Smooth muscle cell (in vitro differentiated cells): ENCODE measurements around the gene DSN1. TPM values are rescaled to one million over a fixed set of nuclear protein-coding genes. Genes with fewer than 3 reads are reported as not detected.
A peak's percentile ranks its signal among the peaks of the same experiment; 100 is the strongest.

Source experiments
- DNase-seq: peaks from one replicate; lab custom pipeline; 2025; ENCODE audit not compliant: unreplicated experiment; lab: John Stamatoyannopoulos, UW
- H2AFZ ChIP-seq: fragments of 200-600 bp; sonication (generic); 2 replicates; pipeline ENCODE4 v1.6.0; 2016; ENCODE audit warnings: antibody characterized with exemption, low read depth, mild to moderate bottlenecking
- H3F3A ChIP-seq: fragments of 200-600 bp; sonication (generic); 2 replicates; pipeline ENCODE4 v1.6.0; 2017; ENCODE audit warnings: antibody characterized with exemption, low read depth
- H3K27ac ChIP-seq: fragments of 200-600 bp; sonication (generic); 2 replicates; pipeline ENCODE4 v1.5.1; 2016; ENCODE audit warnings: low read depth, mild to moderate bottlenecking
- H3K27me3 ChIP-seq: fragments of 200-600 bp; sonication (generic); 2 replicates; pipeline ENCODE4 v1.6.1; 2016; ENCODE audit warnings: low read depth, mild to moderate bottlenecking
- H3K36me3 ChIP-seq: fragments of 200-600 bp; sonication (generic); 2 replicates; pipeline ENCODE4 v1.5.1; 2016; ENCODE audit warnings: low read depth
- H3K4me1 ChIP-seq: fragments of 200-600 bp; sonication (generic); 2 replicates; pipeline ENCODE4 v1.5.1; 2016; ENCODE audit warnings: low read depth
- H3K4me2 ChIP-seq: fragments of 200-600 bp; sonication (generic); 2 replicates; pipeline ENCODE4 v1.6.0; 2016; ENCODE audit warnings: mild to moderate bottlenecking
- H3K4me3 ChIP-seq: fragments of 200-600 bp; sonication (generic); 2 replicates; pipeline ENCODE4 v1.5.1; 2016; ENCODE audit warnings: mild to moderate bottlenecking
- H3K79me2 ChIP-seq: fragments of 200-600 bp; sonication (generic); 2 replicates; pipeline ENCODE4 v1.6.0; 2016; ENCODE audit warnings: low read depth, mild to moderate bottlenecking
- H3K9ac ChIP-seq: fragments of 200-600 bp; sonication (generic); 2 replicates; pipeline ENCODE4 v1.6.0; 2016; ENCODE audit warnings: low read depth
- H3K9me3 ChIP-seq: fragments of 200-600 bp; sonication (generic); replicated peaks from 2 replicates; pipeline ENCODE4 v1.5.1; 2016; ENCODE audit warnings: low read depth
- H4K20me1 ChIP-seq: fragments of 200-600 bp; sonication (generic); 2 replicates; pipeline ENCODE4 v1.6.0; 2016; ENCODE audit warnings: low read depth
- WGBS: methylation state at CpG from one replicate; pipeline ENCODE4 v1.1.7; 2016; ENCODE audit warnings: low lambda C conversion rate; 5-methylcytosine and 5-hydroxymethylcytosine counted together
- polyA plus RNA-seq: library from polyadenylated mRNA; unstranded; fragments of >200 nt; fragmentation: Nextera tagmentation; extraction: Ambion mirVana; gene quantifications from 2 replicates; pipeline ENCODE4 v1.2.1, GENCODE V29; 2016
- total RNA-seq: library from RNA; depleted of rRNA; stranded (reverse); fragments of >200 nt; gene quantifications from 2 replicates; pipeline ENCODE4 v1.2.3, GENCODE V29; 2014
- TF ChIP-seq, protein P1 (sequence below): fragments of 200-600 bp; sonication (generic); IDR thresholded peaks from 2 replicates; pipeline ENCODE4 v1.5.1; 2017; ENCODE audit warnings: borderline replicate concordance, mild to moderate bottlenecking, antibody characterized with exemption; ENCODE audit not compliant: insufficient read depth, poor library complexity, severe bottlenecking

Gene DSN1
- total and polyA plus RNA-seq, 2 experiments from 2014 or later: 15.1 to 17.0 TPM

DNA sequence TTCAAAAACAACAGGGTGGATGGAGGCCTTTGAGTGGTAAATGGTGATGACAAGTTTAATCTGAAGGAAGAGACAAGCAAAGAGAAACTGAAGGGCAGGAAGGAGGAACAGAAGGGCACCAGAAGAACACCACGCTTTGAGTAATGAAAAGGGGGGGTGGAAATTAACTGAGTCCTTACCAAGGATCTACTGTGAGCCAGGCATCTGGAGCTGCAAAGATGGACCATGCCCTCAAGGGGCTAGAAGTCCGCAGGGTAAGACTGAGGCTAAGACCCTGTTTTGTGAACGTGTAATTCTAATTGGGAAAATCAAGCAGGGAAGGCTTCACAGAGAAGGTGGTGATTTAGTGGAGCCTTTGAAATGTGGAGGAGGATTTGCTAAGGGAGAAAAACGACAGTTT lies 29.3 kb downstream of the DSN1 start:
- Histone ChIP-seq H3K4me2 (peak overlapping the region; percentile 89), H3K79me2 (no peaks in the 10 kb centered on the region), H4K20me1 (peaks cover 48% of the 10 kb centered on the region), H3K9ac (no peak overlapping the region), H3K36me3 (no peaks in the 10 kb centered on the region), H3K4me1 (peaks cover 12% of the 10 kb centered on the region), H3K4me3 (peak overlapping the region; percentile 82), H3K27me3 (peaks cover 44% of the 10 kb centered on the region), H3K27ac (no peak overlapping the region), H3F3A (no peaks in the 10 kb centered on the region), H2AFZ (no peak overlapping the region), H3K9me3 (no peaks in the 10 kb centered on the region)
- WGBS: 28% methylated on average over 4 of the region's 4 CpGs
- TF ChIP-seq, protein P1, sequence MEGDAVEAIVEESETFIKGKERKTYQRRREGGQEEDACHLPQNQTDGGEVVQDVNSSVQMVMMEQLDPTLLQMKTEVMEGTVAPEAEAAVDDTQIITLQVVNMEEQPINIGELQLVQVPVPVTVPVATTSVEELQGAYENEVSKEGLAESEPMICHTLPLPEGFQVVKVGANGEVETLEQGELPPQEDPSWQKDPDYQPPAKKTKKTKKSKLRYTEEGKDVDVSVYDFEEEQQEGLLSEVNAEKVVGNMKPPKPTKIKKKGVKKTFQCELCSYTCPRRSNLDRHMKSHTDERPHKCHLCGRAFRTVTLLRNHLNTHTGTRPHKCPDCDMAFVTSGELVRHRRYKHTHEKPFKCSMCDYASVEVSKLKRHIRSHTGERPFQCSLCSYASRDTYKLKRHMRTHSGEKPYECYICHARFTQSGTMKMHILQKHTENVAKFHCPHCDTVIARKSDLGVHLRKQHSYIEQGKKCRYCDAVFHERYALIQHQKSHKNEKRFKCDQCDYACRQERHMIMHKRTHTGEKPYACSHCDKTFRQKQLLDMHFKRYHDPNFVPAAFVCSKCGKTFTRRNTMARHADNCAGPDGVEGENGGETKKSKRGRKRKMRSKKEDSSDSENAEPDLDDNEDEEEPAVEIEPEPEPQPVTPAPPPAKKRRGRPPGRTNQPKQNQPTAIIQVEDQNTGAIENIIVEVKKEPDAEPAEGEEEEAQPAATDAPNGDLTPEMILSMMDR: no peak
- no peak for DNase-seq

DNA sequence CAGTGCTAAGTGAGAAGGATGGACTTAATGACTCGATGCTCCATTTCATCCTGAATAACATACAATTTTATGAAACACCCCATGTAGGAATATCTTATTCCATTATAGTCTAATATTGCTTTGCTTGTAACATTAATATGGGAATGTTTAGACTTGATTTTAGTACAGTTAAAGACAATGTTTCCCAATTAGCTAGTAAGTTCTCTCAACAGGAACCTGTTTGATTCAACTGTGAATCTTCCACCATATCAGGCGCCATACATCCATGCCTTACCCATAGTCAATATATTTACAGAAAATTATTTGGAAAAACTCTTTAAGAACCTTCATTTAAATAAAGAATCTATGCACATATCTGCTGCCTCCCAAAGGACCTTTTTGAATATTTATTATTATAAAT lies 31.0 kb downstream of the DSN1 start:
- Histone ChIP-seq H3F3A (no peaks in the 10 kb centered on the region), H3K4me3 (no peak overlapping the region), H3K27ac (no peak overlapping the region), H3K27me3 (peaks cover 54% of the 10 kb centered on the region), H3K4me1 (peaks cover 12% of the 10 kb centered on the region), H4K20me1 (peaks cover 64% of the 10 kb centered on the region), H2AFZ (no peak overlapping the region), H3K4me2 (no peak overlapping the region), H3K36me3 (no peaks in the 10 kb centered on the region), H3K9ac (no peak overlapping the region), H3K9me3 (no peaks in the 10 kb centered on the region), H3K79me2 (no peaks in the 10 kb centered on the region)
- 96% methylated on average over 2 of the region's 2 CpGs for WGBS
- DNase-seq: no peak
- TF ChIP-seq, protein P1: no peak

DNA sequence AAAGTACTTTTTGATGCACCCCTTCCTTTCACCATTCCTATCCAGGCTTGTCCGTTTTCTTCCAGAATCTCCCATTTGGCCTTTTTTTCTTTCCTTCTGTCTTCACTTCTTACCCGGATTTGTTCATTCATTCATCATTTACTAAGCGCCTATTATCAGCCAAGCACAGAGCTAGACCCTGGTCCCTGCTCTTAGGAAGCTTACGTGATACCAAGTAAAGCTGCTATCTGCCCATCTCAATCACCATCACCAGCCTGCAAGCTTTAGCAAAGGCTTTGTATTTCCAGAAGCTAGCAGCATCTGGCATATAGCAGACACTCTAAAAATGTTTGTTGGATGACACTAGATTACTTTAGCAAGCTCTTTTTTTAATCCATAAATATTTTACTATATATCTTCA lies 32.5 kb downstream of the DSN1 start:
- H3K27ac ChIP-seq: no peak overlapping the region
- H3K36me3 ChIP-seq: no peaks in the 10 kb centered on the region
- DNase-seq: no peak
- H3F3A ChIP-seq: no peaks in the 10 kb centered on the region
- no peak overlapping the region for H3K9ac ChIP-seq
- peaks cover 79% of the 10 kb centered on the region for H4K20me1 ChIP-seq
- H3K4me1 ChIP-seq: peaks cover 12% of the 10 kb centered on the region
- no peak overlapping the region for H3K4me2 ChIP-seq
- H2AFZ ChIP-seq: no peak overlapping the region
- H3K4me3 ChIP-seq: no peak overlapping the region
- H3K79me2 ChIP-seq: no peaks in the 10 kb centered on the region
- peaks cover 69% of the 10 kb centered on the region for H3K27me3 ChIP-seq
- no peaks in the 10 kb centered on the region for H3K9me3 ChIP-seq
- whole genome bisulfite sequencing: 39% methylated on average over 4 of the region's 4 CpGs
- TF ChIP-seq, protein P1: no peak

DNA sequence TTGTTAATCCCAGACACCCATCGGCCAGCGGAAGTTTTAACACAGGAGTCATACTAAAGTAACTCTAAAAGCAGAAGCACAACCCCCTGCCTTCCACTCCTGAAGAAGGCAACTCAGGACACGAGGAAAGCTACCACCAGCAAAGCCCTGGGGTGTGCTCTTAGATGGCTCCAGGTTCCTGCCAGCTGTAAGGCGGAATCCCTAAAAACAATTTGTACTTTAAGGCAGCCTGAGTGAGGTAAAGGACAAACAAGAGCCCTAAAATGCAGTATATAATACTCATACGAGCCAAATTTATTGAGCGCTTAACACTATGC lies 36.4 kb downstream of the DSN1 start:
- Histone ChIP-seq H3K9me3 (no peaks in the 10 kb centered on the region), H2AFZ (no peak overlapping the region), H3K4me2 (no peak overlapping the region), H3K79me2 (no peaks in the 10 kb centered on the region), H3K27ac (no peak overlapping the region), H3F3A (peaks cover 7% of the 10 kb centered on the region), H3K9ac (no peak overlapping the region), H3K4me1 (peaks cover 10% of the 10 kb centered on the region), H3K27me3 (peaks cover 68% of the 10 kb centered on the region), H3K36me3 (no peaks in the 10 kb centered on the region), H3K4me3 (no peak overlapping the region), H4K20me1 (peaks cover 96% of the 10 kb centered on the region)
- no peak for DNase-seq
- TF ChIP-seq, protein P1: no peak
- WGBS: 79% methylated on average over 6 of the region's 6 CpGs
